ENCODE measurements around the gene SLIT3.

DNA sequence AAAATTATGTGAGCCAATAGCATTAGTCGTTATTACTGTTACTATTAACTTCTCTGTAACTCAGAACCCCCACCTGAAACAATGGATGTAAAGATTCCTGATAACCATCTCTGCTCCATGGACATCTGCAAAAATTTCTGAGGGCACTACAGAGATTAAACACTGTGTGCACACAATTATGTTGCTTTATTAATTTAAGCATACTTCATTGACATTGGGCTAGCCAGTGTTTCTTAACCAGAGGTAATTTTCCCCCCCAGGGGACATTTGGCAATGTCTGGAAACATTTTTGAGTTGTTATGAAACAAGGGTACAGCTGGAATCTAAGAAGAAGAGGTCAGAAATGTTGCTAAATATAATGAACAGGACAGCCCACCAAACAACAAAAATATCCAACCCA lies 19.3 kb downstream of the SLIT3 start:
- TF ChIP-seq, protein P1, sequence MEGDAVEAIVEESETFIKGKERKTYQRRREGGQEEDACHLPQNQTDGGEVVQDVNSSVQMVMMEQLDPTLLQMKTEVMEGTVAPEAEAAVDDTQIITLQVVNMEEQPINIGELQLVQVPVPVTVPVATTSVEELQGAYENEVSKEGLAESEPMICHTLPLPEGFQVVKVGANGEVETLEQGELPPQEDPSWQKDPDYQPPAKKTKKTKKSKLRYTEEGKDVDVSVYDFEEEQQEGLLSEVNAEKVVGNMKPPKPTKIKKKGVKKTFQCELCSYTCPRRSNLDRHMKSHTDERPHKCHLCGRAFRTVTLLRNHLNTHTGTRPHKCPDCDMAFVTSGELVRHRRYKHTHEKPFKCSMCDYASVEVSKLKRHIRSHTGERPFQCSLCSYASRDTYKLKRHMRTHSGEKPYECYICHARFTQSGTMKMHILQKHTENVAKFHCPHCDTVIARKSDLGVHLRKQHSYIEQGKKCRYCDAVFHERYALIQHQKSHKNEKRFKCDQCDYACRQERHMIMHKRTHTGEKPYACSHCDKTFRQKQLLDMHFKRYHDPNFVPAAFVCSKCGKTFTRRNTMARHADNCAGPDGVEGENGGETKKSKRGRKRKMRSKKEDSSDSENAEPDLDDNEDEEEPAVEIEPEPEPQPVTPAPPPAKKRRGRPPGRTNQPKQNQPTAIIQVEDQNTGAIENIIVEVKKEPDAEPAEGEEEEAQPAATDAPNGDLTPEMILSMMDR (IDR thresholded peaks at IDR 0.05): no peak
- TF ChIP-seq EZH2 (IDR thresholded peaks at IDR 0.05): no peak
- TF ChIP-seq EZH2phosphoT487 (IDR thresholded peaks at IDR 0.05): no peak
